ENCODE data around the gene PKNOX1. TPM values are rescaled to one million over a fixed set of nuclear protein-coding genes. Genes with fewer than 3 reads are reported as not detected.
"Not testable (repeated sequence)": the region's sequence is repeated elsewhere in the genome, so short reads cannot be mapped to it uniquely, and the experiment has no call there.

The PKNOX1 gene
- total RNA-seq, 2 experiments from 2014 or later, result 22.0 to 31.3 TPM

GRCh38 chr21:42937960-42938605 is 36.3 kb upstream of the PKNOX1 start:
- H3K36me3 Mint-ChIP-seq, result no peaks in the 10 kb centered on the region
- no peak for ATAC-seq
- no peak overlapping the region for H3K27ac Mint-ChIP-seq
- no peak overlapping the region for H3K4me3 Mint-ChIP-seq
- no peak for DNase-seq
- peaks cover under 1% of the 10 kb centered on the region for H3K27me3 Mint-ChIP-seq
- H3K9me3 Mint-ChIP-seq (ENCODE audit: low read depth), result no peaks in the 10 kb centered on the region
- H3K4me1 Mint-ChIP-seq, result no peaks in the 10 kb centered on the region
- CTCF ChIA-PET, result no interaction called here

- DNase-seq; ATAC-seq; H3K36me3 Mint-ChIP-seq; H3K27ac Mint-ChIP-seq; CTCF ChIA-PET; H3K27me3 Mint-ChIP-seq; H3K9me3 Mint-ChIP-seq (ENCODE audit: low read depth); H3K4me3 Mint-ChIP-seq; H3K4me1 Mint-ChIP-seq: not testable (repeated sequence)
These were observed 35.8 kb upstream of the PKNOX1 start for GRCh38 chr21:42938606-42938995.

- no peak overlapping the region for H3K27ac Mint-ChIP-seq
- no peaks in the 10 kb centered on the region for H3K9me3 Mint-ChIP-seq (ENCODE audit: low read depth)
- CTCF ChIA-PET, result no interaction called here
- H3K36me3 Mint-ChIP-seq, result no peaks in the 10 kb centered on the region
- DNase-seq (no peak), ATAC-seq (no peak)
- peaks cover 2% of the 10 kb centered on the region for H3K27me3 Mint-ChIP-seq
- no peaks in the 10 kb centered on the region for H3K4me1 Mint-ChIP-seq
- H3K4me3 Mint-ChIP-seq, result no peak overlapping the region
These were observed 34.6 kb upstream of the PKNOX1 start for GRCh38 chr21:42939582-42940413.

GRCh38 chr21:42941696-42942085 is 32.7 kb upstream of the PKNOX1 start:
- H3K9me3 Mint-ChIP-seq (ENCODE audit: low read depth), result no peaks in the 10 kb centered on the region
- peaks cover 2% of the 10 kb centered on the region for H3K27me3 Mint-ChIP-seq
- no peaks in the 10 kb centered on the region for H3K4me1 Mint-ChIP-seq
- H3K4me3 Mint-ChIP-seq, result no peak overlapping the region
- ATAC-seq (no peak), DNase-seq (no peak)
- H3K36me3 Mint-ChIP-seq, result no peaks in the 10 kb centered on the region
- no peak overlapping the region for H3K27ac Mint-ChIP-seq
- CTCF ChIA-PET, result no interaction called here

GRCh38 chr21:42942244-42942643 is 32.1 kb upstream of the PKNOX1 start:
- H3K4me3 Mint-ChIP-seq, result no peak overlapping the region
- H3K9me3 Mint-ChIP-seq (ENCODE audit: low read depth), result no peaks in the 10 kb centered on the region
- peaks cover 5% of the 10 kb centered on the region for H3K27me3 Mint-ChIP-seq
- H3K27ac Mint-ChIP-seq, result no peak overlapping the region
- CTCF ChIA-PET, result no interaction called here
- H3K36me3 Mint-ChIP-seq, result no peaks in the 10 kb centered on the region
- ATAC-seq, result no peak
- H3K4me1 Mint-ChIP-seq, result no peaks in the 10 kb centered on the region
- DNase-seq, result no peak

GRCh38 chr21:42949094-42949755 is 25.1 kb upstream of the PKNOX1 start:
- H3K4me1 Mint-ChIP-seq; H3K4me3 Mint-ChIP-seq; H3K27ac Mint-ChIP-seq; H3K36me3 Mint-ChIP-seq; DNase-seq; H3K9me3 Mint-ChIP-seq (ENCODE audit: low read depth); ATAC-seq; CTCF ChIA-PET: not testable (repeated sequence)
- H3K27me3 Mint-ChIP-seq, result peaks cover 11% of the 10 kb centered on the region

GRCh38 chr21:42951193-42951592 is 23.2 kb upstream of the PKNOX1 start:
- H3K36me3 Mint-ChIP-seq; H3K4me1 Mint-ChIP-seq; H3K9me3 Mint-ChIP-seq (ENCODE audit: low read depth); DNase-seq; ATAC-seq; CTCF ChIA-PET; H3K27ac Mint-ChIP-seq; H3K4me3 Mint-ChIP-seq: not testable (repeated sequence)
- H3K27me3 Mint-ChIP-seq, result peaks cover 11% of the 10 kb centered on the region

GRCh38 chr21:42956824-42957630 is 17.3 kb upstream of the PKNOX1 start:
- CTCF ChIA-PET, result interaction anchor here (0.7 to 1.9 kb wide), 2 partner anchors 11 to 15 kb away, joined by 3 to 4 read pairs; no protein-coding TSS in a partner anchor
- Mint-ChIP-seq H3K27ac (no peak overlapping the region), H3K36me3 (no peaks in the 10 kb centered on the region), H3K27me3 (no peaks in the 10 kb centered on the region), H3K4me3 (no peak overlapping the region), H3K9me3 (ENCODE audit: low read depth) (no peaks in the 10 kb centered on the region), H3K4me1 (peaks cover 4% of the 10 kb centered on the region)
- DNase-seq (no peak), ATAC-seq (peak; percentile 85)

- not testable (repeated sequence) for H3K36me3 Mint-ChIP-seq; H3K4me1 Mint-ChIP-seq; DNase-seq; ATAC-seq; H3K27ac Mint-ChIP-seq; H3K4me3 Mint-ChIP-seq; H3K27me3 Mint-ChIP-seq; H3K9me3 Mint-ChIP-seq (ENCODE audit: low read depth)
- CTCF ChIA-PET, result interaction anchor here (1.3 kb wide), 1 partner anchor 14 kb away, joined by 3 read pairs; no protein-coding TSS in a partner anchor
These were observed 16.2 kb upstream of the PKNOX1 start for GRCh38 chr21:42958122-42958521.

- H3K27ac Mint-ChIP-seq, result no peak overlapping the region
These were observed 14.6 kb upstream of the PKNOX1 start for GRCh38 chr21:42959728-42960127.

GRCh38 chr21:42962380-42963007 is 11.9 kb upstream of the PKNOX1 start:
- ATAC-seq, result no peak
- CTCF ChIA-PET, result no interaction called here
- Mint-ChIP-seq H3K36me3 (no peaks in the 10 kb centered on the region), H3K9me3 (ENCODE audit: low read depth) (no peaks in the 10 kb centered on the region), H3K4me3 (no peak overlapping the region), H3K4me1 (peaks cover 4% of the 10 kb centered on the region), H3K27ac (no peak overlapping the region), H3K27me3 (no peaks in the 10 kb centered on the region)
- no peak for DNase-seq

More at GRCh38 chr21:42959728-42960127, 14.6 kb upstream of the PKNOX1 start:
- no peak overlapping the region for H3K4me3 Mint-ChIP-seq
- no peaks in the 10 kb centered on the region for H3K36me3 Mint-ChIP-seq
- H3K4me1 Mint-ChIP-seq, result peaks cover 4% of the 10 kb centered on the region
- H3K27me3 Mint-ChIP-seq, result no peaks in the 10 kb centered on the region
- ATAC-seq (no peak), DNase-seq (no peak)
- CTCF ChIA-PET, result no interaction called here
- H3K9me3 Mint-ChIP-seq (ENCODE audit: low read depth), result no peaks in the 10 kb centered on the region

- Mint-ChIP-seq H3K36me3 (no peaks in the 10 kb centered on the region), H3K27me3 (no peaks in the 10 kb centered on the region), H3K27ac (no peak overlapping the region), H3K4me1 (peaks cover under 1% of the 10 kb centered on the region), H3K4me3 (no peak overlapping the region), H3K9me3 (ENCODE audit: low read depth) (no peaks in the 10 kb centered on the region)
- CTCF ChIA-PET, result no interaction called here
- ATAC-seq (no peak), DNase-seq (no peak)
These were observed 10.3 kb upstream of the PKNOX1 start for GRCh38 chr21:42964086-42964485.

Data from activated CD8-positive, alpha-beta memory T cell treated with anti-CD3 and anti-CD28 coated beads, Interleukin-2, amount 10 ng/mL, durations not matched to agents 7 days and 5 days (primary cell).